Retina (tissue), 1 donor: ENCODE results near the gene PRAMEF9.
"Not testable (repeated sequence)": the region's sequence is repeated elsewhere in the genome, so short reads cannot be mapped to it uniquely, and the experiment has no call there.

Experiments used
- DNase-seq: peaks from one replicate; pipeline ENCODE4 v3.0.0-alpha.2; 2016

PRAMEF9 gene

GRCh38 chr1:13171548-13171947, at the start of gene PRAMEF9:
PRAMEF9 (plus strand) TSS chr1:13171848; CDS start chr1:13175281, 3,433 bp downstream.
- DNase-seq, result not testable (repeated sequence)

GRCh38 chr1:13155909-13156308, 15.7 kb upstream of the PRAMEF9 start, which contains the start of gene PRAMEF26:
PRAMEF26 (minus strand) TSS chr1:13156009; CDS start chr1:13153095, 2,914 bp downstream.
- not testable (repeated sequence) for DNase-seq

GRCh38 chr1:13165531-13165930, 6.1 kb upstream of the PRAMEF9 start, which contains the start of gene HNRNPCL4:
HNRNPCL4 (minus strand) TSS chr1:13165631; CDS start chr1:13165467, 164 bp downstream.
- DNase-seq, result not testable (repeated sequence)

GRCh38 chr1:13201309-13201708, 29.7 kb downstream of the PRAMEF9 start, which contains the start of gene PRAMEF13:
PRAMEF13 (minus strand) TSS chr1:13201409; CDS start chr1:13199589, 1,820 bp downstream.
- not testable (repeated sequence) for DNase-seq

- not testable (repeated sequence) for DNase-seq
Measured at GRCh38 chr1:13208712-13209111, 37.1 kb downstream of the PRAMEF9 start.

GRCh38 chr1:13216619-13217018, 45.0 kb downstream of the PRAMEF9 start:
- not testable (repeated sequence) for DNase-seq

DNA sequence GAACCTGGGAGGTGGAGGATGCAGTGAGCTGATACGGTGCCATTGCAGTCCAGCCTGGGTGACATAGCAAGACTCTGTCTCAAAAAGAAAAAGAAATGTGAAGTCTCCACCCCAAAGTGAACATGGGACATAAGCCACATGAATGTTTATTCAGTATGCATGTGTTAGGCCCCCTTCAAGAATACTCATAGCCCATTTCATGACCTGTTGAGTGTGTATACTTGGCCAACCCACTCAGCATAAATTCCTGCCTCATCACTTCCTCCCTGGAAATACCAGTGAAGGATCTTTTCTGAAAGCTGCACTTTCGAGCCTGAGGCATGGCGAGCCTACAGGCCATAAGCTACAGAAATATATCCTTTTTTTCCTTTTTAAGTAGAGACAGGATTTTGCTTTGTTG, 47.6 kb downstream of the PRAMEF9 start:
- not testable (repeated sequence) for DNase-seq

- not testable (repeated sequence) for DNase-seq
Measured at GRCh38 chr1:13222788-13223187, 51.1 kb downstream of the PRAMEF9 start.

DNA sequence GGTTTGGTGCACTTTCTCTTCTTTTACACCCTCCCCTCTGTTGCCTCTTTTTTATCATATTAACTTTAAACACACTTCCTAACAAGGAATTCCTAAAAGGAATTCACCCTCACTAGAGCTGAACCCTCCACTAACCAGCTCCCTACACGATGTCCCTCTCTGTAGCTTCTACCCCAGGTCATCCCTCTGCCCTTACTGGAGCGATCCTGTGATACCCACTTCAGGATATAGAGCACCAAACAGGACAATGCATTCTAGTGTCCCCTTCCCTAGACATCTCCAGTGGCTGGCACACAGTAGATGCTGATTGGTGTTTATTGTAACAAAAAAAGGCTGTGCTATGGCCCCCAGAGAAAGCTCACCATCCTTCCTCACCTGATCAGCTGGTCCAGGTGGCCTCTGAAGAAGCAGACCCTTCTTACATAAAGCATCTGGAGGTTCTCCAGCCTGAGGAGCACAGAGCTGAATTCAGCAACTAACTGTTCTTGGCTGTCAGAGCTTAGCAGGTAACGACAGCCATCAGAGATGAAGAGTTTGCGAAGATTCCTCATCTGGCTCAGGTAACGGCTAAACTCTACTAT, 52.9 kb downstream of the PRAMEF9 start:
- no peak for DNase-seq

- DNase-seq, result not testable (repeated sequence)
Measured at GRCh38 chr1:13225675-13226204, 54.1 kb downstream of the PRAMEF9 start, which contains the start of gene PRAMEF18. PRAMEF18 (minus strand) TSS chr1:13226154; CDS start chr1:13226106, 48 bp downstream.

GRCh38 chr1:13227271-13228055, 55.8 kb downstream of the PRAMEF9 start:
- DNase-seq, result not testable (repeated sequence)

DNA sequence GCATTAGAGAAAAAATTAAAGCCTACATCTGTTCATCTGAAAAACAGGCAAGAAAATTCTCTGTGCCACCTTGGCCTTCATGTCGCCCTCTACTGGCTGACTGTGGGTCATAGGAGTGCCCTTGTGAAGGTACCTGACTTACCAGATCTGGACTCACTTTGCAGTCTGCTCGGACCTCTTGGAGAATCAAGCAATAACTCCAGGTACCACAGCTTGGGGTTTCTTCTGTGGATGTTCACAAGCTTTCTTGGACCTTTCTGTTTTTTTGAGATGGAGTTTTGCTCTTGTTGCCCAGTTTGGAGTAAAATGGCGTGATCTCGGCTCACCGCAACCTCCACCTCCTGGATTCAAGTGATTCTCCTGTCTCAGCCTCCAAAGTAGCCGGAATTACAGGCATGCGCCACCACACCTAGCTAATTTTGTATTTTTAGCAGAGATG, 56.7 kb downstream of the PRAMEF9 start:
- no peak for DNase-seq
